ENCODE data around the gene ATXN1.

ATXN1 gene

GRCh38 chr6:16372029-16372776 lies 389.1 kb downstream of the ATXN1 start:
- no peak for DNase-seq

GRCh38 chr6:16371401-16371800 lies 389.9 kb downstream of the ATXN1 start:
- DNase-seq, result no peak

- no peak for DNase-seq
These were observed 390.3 kb downstream of the ATXN1 start for GRCh38 chr6:16370943-16371342.

- DNase-seq, result no peak
These were observed 391.3 kb downstream of the ATXN1 start for GRCh38 chr6:16369989-16370388.

- DNase-seq, result no peak
These were observed 392.0 kb downstream of the ATXN1 start for GRCh38 chr6:16369140-16369745.

GRCh38 chr6:16367571-16367970 lies 393.7 kb downstream of the ATXN1 start:
- no peak for DNase-seq

- DNase-seq, result no peak
These were observed 397.5 kb downstream of the ATXN1 start for GRCh38 chr6:16363749-16364148.

GRCh38 chr6:16362819-16363589 lies 398.3 kb downstream of the ATXN1 start:
- no peak for DNase-seq

GRCh38 chr6:16362296-16362695 lies 399.0 kb downstream of the ATXN1 start:
- no peak for DNase-seq

GRCh38 chr6:16361861-16362260 lies 399.4 kb downstream of the ATXN1 start:
- DNase-seq, result no peak

GRCh38 chr6:16361121-16361520 lies 400.1 kb downstream of the ATXN1 start:
- DNase-seq, result no peak

GRCh38 chr6:16360365-16360764 lies 400.9 kb downstream of the ATXN1 start:
- no peak for DNase-seq

GRCh38 chr6:16359563-16359962 lies 401.7 kb downstream of the ATXN1 start:
- DNase-seq, result no peak

GRCh38 chr6:16358531-16359138 lies 402.6 kb downstream of the ATXN1 start:
- no peak for DNase-seq

GRCh38 chr6:16355699-16356446 lies 405.4 kb downstream of the ATXN1 start:
- no peak for DNase-seq

GRCh38 chr6:16355238-16355637 lies 406.0 kb downstream of the ATXN1 start:
- no peak for DNase-seq

GRCh38 chr6:16354692-16355091 lies 406.6 kb downstream of the ATXN1 start:
- no peak for DNase-seq

GRCh38 chr6:16352821-16353438 lies 408.3 kb downstream of the ATXN1 start:
- DNase-seq, result no peak

- no peak for DNase-seq
These were observed 409.0 kb downstream of the ATXN1 start for GRCh38 chr6:16352258-16352635.

- no peak for DNase-seq
These were observed 411.7 kb downstream of the ATXN1 start for GRCh38 chr6:16349544-16349943.

- DNase-seq, result no peak
These were observed 414.4 kb downstream of the ATXN1 start for GRCh38 chr6:16346831-16347230.

Measured in NCI-H2029 (cell line).